Peyer's patch (tissue), 4 donors: ENCODE measurements around the gene AGPAT2. TPM values are rescaled to one million over a fixed set of nuclear protein-coding genes. Genes with fewer than 3 reads are reported as not detected.

Experiments used
- DNase-seq, 3 donors: peaks; one replicate each; pipeline ENCODE4 v3.0.0-alpha.2; 2017 to 2019
- H3K27ac ChIP-seq, 4 donors: fragments of 200-600 bp; sonication (generic); one replicate each; pipeline ENCODE4 v1.5.1; 2016 to 2019
- H3K27me3 ChIP-seq, 2 donors: fragments of 200-600 bp; sonication (generic); one replicate each; pipeline ENCODE4 v1.5.1; 2019
- H3K36me3 ChIP-seq, 3 donors: fragments of 200-600 bp; sonication (generic); one replicate each; pipeline ENCODE4 v1.5.1; 2016 to 2019
- H3K4me1 ChIP-seq, 4 donors: fragments of 200-600 bp; sonication (generic); one replicate each; pipeline ENCODE4 v1.5.1; 2016 to 2019
- H3K4me3 ChIP-seq, 4 donors: fragments of 200-600 bp; sonication (generic); 1 replicate in 3 of 4; 2 replicates in 1 of 4; pipeline ENCODE4 v1.5.1; 2016 to 2019; ENCODE audit warnings: mild to moderate bottlenecking in 1 of 4
- H3K9me3 ChIP-seq, 4 donors: fragments of 200-600 bp; sonication (generic); one replicate each; pipeline ENCODE4 v1.5.1; 2016 to 2019; ENCODE audit warnings: mild to moderate bottlenecking in 1 of 4
- POLR2A ChIP-seq, 2 donors: fragments of 450-650 bp; IDR thresholded peaks; one replicate each; pipeline ENCODE4 v1.5.1; 2017; ENCODE audit warnings: antibody characterized with exemption in 2 of 2, mild to moderate bottlenecking in 2 of 2, moderate library complexity in 2 of 2
- total RNA-seq, 4 donors: library from RNA; depleted of rRNA; stranded (reverse); fragments of >200 nt; gene quantifications; one replicate each; pipeline ENCODE4 v1.1.0, GENCODE V29; 2016
- TF ChIP-seq, protein P1 (sequence below), 6 experiments: fragments of 450-650 bp in 4 of 6; fragments of 200-600 bp in 2 of 6; sonication (generic) in 1 of 6; IDR thresholded peaks; one replicate each; pipeline ENCODE4 v1.5.1; 2017 to 2019; ENCODE audit warnings: antibody characterized with exemption in 6 of 6, mild to moderate bottlenecking in 3 of 6, moderate library complexity in 1 of 6

The AGPAT2 gene
- total RNA-seq, 4 donors from 2014 or later: 97.4 to 802 (median 479) TPM

DNA sequence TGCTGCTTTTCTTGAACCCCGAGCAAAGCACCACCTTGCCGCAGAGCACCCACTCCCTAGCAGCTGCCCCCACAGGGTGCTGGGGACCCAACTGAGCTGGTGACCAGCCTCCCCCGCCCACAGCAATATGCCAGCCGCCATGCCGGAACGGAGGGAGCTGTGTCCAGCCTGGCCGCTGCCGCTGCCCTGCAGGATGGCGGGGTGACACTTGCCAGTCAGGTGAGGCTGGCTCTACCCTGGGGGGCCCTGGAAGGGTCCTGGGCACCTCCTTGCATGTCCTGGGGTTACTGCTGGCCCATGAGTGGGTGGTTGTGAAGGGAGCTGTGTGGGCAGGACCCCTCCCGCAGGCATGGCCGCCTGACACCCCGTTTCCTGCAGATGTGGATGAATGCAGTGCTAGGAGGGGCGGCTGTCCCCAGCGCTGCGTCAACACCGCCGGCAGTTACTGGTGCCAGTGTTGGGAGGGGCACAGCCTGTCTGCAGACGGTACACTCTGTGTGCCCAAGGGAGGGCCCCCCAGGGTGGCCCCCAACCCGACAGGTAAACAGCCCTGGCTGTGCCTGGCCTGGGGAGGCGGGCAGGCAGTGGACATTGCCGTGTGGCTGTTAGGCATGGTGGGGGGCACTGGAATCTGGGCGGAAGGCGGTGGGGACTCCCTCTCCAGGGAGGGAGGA lies 17.3 kb downstream of the AGPAT2 start:
- H3K4me1 ChIP-seq: peaks cover 0 to 49% (median 7%) of the 10 kb centered on the region in 4 donors
- peaks cover 0 to 6% of the 10 kb centered on the region in 2 donors for H3K27me3 ChIP-seq
- no peak overlapping the region for H3K4me3 ChIP-seq
- no peak for TF ChIP-seq POLR2A (IDR thresholded peaks at IDR 0.05)
- TF ChIP-seq, protein P1, sequence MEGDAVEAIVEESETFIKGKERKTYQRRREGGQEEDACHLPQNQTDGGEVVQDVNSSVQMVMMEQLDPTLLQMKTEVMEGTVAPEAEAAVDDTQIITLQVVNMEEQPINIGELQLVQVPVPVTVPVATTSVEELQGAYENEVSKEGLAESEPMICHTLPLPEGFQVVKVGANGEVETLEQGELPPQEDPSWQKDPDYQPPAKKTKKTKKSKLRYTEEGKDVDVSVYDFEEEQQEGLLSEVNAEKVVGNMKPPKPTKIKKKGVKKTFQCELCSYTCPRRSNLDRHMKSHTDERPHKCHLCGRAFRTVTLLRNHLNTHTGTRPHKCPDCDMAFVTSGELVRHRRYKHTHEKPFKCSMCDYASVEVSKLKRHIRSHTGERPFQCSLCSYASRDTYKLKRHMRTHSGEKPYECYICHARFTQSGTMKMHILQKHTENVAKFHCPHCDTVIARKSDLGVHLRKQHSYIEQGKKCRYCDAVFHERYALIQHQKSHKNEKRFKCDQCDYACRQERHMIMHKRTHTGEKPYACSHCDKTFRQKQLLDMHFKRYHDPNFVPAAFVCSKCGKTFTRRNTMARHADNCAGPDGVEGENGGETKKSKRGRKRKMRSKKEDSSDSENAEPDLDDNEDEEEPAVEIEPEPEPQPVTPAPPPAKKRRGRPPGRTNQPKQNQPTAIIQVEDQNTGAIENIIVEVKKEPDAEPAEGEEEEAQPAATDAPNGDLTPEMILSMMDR (IDR thresholded peaks at IDR 0.05): no peak
- peak overlapping the region in 2 of 4 donors; percentile 15 to 64 for H3K27ac ChIP-seq
- peaks cover 0 to 23% (median 0%) of the 10 kb centered on the region in 3 donors for H3K36me3 ChIP-seq
- no peak for DNase-seq
- no peaks in the 10 kb centered on the region for H3K9me3 ChIP-seq

DNA sequence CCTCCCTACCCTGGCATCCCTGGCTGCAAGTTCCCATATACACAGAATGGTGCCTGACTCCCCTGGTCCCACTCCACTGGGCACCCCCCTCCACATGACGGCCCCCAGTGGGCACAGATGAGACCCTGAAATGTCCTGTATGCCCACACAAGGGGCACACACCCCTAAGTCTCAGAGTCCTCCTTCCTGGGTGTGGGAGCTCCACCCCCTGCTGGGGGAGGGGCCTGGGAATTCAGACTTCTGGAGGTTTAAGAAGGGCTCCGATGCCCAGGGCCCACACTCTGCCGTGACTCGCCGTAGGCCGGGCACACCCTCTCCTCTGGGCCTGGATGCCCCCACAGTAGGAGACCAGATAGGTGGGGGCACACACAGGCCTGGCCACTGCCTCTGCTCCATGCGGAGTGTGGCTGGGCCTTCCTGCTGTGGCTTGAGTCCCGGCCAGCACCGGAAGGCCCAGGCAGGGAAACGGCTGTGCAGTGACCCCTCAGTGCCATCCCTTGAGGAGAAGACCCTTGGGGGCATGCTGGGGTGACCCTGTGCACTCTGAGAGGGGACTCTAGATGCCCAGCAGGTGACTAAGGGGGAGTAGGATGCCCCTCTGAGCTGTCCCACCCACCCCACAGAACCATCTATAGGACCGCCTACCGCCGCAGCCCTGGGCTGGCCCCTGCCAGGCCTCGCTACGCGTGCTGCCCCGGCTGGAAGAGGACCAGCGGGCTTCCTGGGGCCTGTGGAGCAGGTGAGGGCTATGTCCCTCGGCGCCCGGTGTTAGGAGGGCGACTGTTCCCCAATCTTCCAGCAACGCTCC lies 18.1 kb downstream of the AGPAT2 start:
- Histone ChIP-seq H3K4me3 (peak overlapping the region in 2 of 4 donors; percentile 1 to 52), H3K36me3 (peaks cover 0 to 15% (median 0%) of the 10 kb centered on the region in 3 donors), H3K9me3 (no peaks in the 10 kb centered on the region), H3K4me1 (peaks cover 0 to 45% (median 7%) of the 10 kb centered on the region in 4 donors), H3K27ac (peak overlapping the region in 2 of 4 donors; percentile 15 to 25), H3K27me3 (peaks cover 0 to 6% of the 10 kb centered on the region in 2 donors)
- peak in 1 of 3 donors; percentile 68 for DNase-seq
- TF ChIP-seq, protein P1 (IDR thresholded peaks at IDR 0.05): no peak
- no peak for TF ChIP-seq POLR2A (IDR thresholded peaks at IDR 0.05)

DNA sequence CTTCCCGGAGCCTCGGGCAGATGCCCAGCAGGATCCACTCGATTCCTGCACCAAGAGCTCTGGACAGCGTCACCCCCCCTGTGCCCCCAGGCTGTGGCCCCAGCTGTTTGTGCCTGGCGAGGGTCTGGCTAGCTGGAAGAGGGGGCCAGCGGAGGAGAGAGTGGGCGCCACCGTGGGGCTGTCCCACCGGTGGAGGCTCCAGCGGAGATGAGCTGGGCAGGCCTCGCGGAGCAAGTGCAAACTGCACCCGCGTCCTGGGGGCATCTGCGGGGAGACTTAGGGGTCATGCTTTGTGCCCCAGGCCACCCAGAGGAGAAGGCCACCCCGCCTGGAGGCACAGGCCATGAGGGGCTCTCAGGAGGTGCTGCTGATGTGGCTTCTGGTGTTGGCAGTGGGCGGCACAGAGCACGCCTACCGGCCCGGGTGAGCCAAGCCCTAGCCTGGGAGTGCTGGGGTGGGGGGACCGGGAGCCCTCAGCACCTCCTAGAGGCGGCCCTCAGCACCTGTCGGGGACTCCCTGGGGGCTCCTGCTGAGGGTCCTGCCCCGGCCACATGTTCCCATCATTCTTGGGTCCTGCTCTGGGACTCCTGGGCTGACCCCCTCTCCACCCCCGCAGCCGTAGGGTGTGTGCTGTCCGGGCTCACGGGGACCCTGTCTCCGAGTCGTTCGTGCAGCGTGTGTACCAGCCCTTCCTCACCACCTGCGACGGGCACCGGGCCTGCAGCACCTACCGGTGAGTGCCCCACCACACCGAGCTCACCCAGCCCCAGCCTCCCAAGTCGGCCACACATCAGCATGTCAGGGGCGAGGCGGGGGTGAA lies 19.1 kb downstream of the AGPAT2 start:
- Histone ChIP-seq H3K9me3 (no peaks in the 10 kb centered on the region), H3K27me3 (peaks cover 0 to 6% of the 10 kb centered on the region in 2 donors), H3K36me3 (peaks cover 0 to 6% (median 0%) of the 10 kb centered on the region in 3 donors), H3K4me3 (peak overlapping the region in 2 of 4 donors; percentile 52 to 57), H3K27ac (peak overlapping the region in 2 of 4 donors; percentile 25 to 39), H3K4me1 (peaks cover 0 to 36% (median 7%) of the 10 kb centered on the region in 4 donors)
- TF ChIP-seq, protein P1 (IDR thresholded peaks at IDR 0.05): no peak
- DNase-seq: no peak

DNA sequence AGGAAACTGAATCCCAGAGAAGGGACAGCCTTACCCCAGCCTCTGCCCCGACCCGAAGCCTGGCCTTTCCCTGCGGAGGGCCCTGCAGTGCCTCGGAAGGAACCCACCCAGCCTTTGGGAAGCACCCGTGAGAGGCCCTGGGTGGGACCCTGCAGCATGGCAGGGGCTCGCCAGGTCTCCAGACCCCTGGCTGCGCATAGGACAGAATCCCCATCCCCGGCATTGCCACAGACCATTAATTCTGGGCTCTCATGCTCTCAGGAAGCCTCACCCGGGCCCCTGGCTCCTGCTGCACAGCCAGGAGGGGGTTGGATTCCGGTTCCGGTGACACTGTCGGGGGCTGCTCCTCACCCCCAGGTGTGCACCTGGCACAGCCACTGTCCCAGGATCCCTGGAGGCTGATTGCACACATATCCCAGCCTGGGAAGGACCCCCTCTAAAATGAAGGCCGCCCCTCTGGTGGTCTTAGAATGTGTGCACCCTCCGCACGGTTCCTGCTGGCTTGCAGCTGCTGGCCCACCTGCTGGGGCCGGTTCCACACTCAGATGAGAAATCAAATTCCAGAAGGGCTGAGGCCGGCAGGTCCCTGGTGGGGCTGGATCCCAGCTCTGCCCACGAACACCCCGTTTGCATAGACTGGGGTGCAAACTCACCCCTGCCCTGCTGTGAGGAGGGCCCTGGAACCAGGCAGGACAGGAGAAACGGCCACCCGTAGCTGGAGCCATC lies 19.9 kb downstream of the AGPAT2 start:
- Histone ChIP-seq H3K27me3 (peaks cover 0 to 6% of the 10 kb centered on the region in 2 donors), H3K36me3 (no peaks in the 10 kb centered on the region), H3K27ac (peak overlapping the region in 1 of 4 donors; percentile 39), H3K9me3 (no peaks in the 10 kb centered on the region), H3K4me1 (peaks cover 0 to 29% (median 7%) of the 10 kb centered on the region in 4 donors), H3K4me3 (peak overlapping the region in 2 of 4 donors; percentile 52 to 57)
- DNase-seq: no peak
- no peak for TF ChIP-seq POLR2A (IDR thresholded peaks at IDR 0.05)
- TF ChIP-seq, protein P1 (IDR thresholded peaks at IDR 0.05): no peak
